ENCODE data around the gene STX1B. TPM values are rescaled to one million over a fixed set of nuclear protein-coding genes. Genes with fewer than 3 reads are reported as not detected.

The STX1B gene
- total and polyA plus RNA-seq, 2 of the 8 experiments (the other 6 are each of a cell fraction or from before 2014, with no cell fraction given), result 8.9 to 20.2 TPM

DNA sequence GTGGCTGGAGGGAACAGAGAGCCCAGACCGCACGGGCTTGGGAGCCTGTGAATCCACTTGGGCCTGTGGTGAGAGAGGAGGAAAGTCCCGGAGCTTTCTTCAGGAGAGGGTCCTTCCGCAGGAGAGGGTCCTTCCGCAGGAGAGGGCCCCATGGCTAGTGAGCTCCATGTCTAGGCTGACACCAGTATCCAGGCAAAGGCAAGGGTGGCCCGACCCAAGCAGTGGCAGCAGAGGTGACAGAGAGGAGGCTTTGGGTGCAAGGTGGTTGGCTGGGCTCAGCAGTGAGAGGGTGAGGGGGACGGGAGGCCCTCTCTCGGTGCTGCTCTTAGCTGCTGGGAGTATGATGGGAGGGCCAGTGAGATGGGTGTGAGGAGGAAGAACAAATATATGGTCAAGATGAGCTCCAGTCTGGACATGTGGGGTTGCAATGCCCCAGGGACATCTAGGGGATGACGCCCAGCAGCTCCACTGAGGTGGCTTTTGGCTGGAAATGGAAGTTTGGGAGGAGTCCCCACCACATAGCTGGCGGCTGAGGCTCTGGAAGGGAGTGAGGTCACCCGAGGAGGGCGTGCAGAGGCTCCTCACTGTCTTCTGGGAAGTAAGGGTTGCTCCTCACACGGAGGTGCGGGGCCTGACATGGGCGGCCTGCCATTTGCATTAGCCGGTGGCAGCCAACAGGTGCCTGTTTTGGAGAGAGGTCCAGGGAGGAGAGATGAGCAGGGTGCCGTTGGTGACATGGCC is 27.7 kb downstream of the STX1B start (continued):
- TF ChIP-seq BRCA1 (IDR thresholded peaks at IDR 0.05; ENCODE audit: low read depth, low read length), result no peak
